HG02610 (cell line): Measurements from ENCODE around the gene COG1.
"Not testable (repeated sequence)": the region's sequence is repeated elsewhere in the genome, so short reads cannot be mapped to it uniquely, and the experiment has no call there.

Experiments used
- ATAC-seq: cut with Tn5 transposase; IDR thresholded peaks from one replicate; pipeline ENCODE4 v1.9.1; 2021; ENCODE audit warnings: mild to moderate bottlenecking, moderate library complexity; ENCODE audit not compliant: unreplicated experiment

The COG1 gene

DNA sequence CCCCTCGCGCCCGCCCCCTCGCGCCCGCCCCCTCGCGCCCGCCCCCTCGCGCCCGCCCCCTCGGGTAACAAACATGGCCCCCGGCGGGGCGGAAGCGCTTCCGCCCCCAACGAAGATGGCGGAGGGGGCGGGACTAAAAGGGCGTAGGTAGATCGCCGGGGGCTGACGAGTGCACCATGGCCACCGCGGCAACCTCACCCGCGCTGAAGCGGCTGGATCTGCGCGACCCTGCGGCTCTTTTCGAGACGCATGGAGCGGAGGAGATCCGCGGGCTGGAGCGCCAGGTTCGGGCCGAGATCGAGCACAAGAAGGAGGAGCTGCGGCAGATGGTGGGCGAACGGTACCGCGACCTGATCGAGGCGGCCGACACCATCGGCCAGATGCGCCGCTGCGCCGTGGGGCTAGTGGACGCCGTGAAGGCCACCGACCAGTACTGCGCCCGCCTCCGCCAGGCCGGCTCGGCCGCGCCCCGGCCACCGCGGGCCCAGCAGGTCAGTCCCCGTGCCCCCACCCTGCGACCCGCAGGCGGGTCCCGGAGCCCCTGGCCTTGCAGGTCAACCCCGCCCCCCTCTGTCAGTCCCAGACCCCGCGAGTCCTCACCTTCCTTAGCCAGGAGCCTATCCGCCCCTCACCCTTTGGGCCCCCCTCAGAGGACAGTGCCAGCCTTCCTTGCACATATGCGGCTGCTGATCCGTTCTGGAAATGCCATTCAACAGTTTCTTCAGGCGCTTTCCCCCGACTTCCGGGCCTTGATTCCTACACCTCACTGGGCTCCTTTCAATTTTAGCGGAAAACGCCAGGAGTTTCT lies at the start of gene COG1:
TSS of gene COG1 (plus strand) at position 162 of the 808 bp plus-strand sequence. CDS start at position 177, 15 bp downstream.
- ATAC-seq = peak; percentile 79

GRCh38 chr17:73144209-73144608 lies 48.6 kb upstream of the COG1 start:
- ATAC-seq = not testable (repeated sequence)

GRCh38 chr17:73145641-73146040 lies 47.2 kb upstream of the COG1 start:
- ATAC-seq = no peak

DNA sequence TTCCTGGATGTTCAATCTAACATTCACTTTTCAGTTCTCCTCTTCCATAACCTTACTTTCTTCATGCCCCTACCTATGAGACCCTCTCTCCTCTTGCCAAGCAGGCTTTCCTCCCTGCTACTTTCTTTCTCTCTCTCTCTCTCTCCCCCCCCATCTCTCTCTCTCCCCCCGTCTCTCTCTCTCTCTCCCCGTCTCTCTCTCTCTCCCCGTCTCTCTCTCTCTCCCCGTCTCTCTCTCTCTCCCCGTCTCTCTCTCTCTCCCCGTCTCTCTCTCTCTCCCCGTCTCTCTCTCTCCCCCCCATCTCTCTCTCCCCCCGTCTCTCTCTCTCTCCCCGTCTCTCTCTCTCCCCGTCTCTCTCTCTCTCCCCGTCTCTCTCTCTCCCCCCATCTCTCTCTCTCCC lies 45.1 kb upstream of the COG1 start:
- not testable (repeated sequence) for ATAC-seq

GRCh38 chr17:73148540-73149334 lies 44.1 kb upstream of the COG1 start:
- no peak for ATAC-seq

DNA sequence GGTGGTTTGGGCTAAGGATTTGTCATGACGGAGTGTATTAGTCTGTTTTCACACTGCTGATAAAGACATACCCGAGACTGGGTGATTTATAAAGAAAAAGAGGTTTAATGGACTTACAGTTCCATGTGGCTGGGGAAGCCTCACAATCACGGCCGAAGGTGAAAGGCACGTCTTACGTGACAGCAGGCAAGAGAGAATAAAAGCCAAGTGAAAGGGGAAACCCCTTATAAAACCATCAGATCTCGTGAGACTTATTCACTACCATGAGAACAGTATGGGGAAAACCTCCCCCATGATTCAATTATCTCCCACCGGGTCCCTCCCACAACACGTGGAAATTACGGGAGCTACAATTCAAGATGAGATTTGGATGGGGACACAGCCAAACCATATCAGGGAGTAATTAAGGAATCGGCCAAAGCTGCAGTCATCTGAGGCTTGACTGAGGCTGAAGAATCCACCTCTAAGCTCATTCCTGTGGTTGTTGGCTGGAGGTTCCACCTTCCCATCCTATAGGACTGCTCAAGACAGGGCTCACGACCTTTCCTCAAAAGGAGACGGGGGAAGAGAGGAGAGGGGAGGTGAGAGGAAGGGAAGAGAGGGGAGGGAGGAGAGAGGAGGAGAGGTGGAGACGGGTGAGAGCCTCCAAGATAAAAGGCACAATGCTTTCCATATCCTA lies 42.1 kb upstream of the COG1 start:
- ATAC-seq = not testable (repeated sequence)

DNA sequence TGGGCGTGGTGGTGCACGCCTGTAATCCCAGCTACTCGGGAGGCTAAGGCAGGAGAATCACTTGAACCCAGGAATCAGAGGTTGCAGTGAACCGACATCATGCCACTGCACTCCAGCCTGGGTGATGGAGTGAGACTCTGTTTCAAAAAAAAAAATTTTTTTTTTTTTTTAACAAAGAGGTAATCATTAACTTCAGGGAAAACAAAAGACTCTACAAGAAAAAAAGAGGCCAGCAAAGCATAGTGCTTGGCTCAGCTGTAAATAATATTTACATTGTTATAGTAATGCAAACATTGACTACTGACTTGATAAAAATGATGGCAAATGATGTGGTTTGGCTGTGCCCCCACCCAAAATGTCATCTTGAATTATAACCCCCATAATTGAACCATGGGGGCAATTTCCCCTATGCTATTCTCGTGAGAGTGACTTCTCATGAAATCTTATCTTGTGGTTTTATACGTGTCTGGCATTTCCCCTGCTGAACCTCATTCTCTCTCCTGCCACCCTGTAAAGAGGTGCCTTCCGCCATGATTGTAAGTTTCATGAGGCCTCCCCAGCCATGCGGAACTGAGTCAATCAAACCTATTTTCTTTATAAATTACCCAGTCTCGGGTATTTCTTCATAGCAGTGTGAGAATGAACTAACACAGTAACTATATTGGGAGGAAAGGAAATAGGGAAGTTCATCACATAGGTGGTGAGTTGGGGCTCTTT lies 40.8 kb upstream of the COG1 start:
- no peak for ATAC-seq

GRCh38 chr17:73155410-73156165 lies 37.3 kb upstream of the COG1 start:
- ATAC-seq = peak; percentile 2

- peak; percentile 68 for ATAC-seq
Measured at GRCh38 chr17:73156166-73156840, 36.6 kb upstream of the COG1 start.

DNA sequence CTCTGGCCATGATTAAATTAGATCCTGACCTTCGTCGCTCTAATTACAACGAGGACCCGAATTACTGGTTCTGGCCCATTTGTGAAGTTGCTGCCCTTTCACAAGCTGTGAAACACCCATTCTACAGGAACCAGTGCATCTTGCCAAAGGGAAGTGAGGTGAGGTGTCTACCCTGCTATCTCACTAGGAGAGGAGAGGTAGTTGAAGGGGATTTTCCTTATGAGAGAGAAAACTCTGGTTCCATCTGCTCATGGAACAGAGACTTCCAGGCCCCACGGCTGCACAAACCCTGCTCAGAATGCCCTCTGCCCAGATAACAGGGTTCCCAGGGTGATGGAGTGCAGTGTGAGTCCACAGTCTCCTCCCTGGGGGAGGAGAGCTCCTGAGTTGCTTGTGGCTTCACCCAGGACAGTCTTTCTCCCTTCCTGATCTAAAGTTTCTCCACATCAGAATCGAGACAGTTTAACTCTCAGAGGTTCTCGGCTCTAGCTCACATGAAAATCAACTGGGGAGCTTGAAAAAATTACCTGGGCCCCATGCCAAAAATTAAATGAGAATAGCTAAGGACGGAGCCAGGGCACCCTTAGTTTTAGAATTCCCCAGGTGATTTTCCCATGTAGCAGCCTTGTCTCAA lies 35.9 kb upstream of the COG1 start:
- ATAC-seq = peak; percentile 60

DNA sequence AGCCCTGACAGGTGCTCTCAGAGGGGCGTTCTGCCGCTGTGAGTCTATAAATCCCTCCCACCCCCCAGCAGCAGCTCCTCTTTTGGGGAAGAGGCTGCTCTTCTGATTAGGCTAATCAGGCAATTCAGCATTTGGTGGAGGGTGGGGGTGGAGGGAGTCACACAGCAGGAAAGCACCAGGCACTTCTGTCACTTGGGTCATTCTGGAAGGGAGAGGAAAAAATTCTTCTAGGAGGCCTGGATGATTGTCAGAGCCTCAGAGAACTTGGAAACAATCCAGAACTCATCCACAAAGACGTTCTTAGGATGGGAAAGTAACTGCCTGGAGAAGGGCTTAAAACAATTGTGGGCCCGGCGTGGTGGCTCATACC lies 35.3 kb upstream of the COG1 start:
- ATAC-seq = no peak

DNA sequence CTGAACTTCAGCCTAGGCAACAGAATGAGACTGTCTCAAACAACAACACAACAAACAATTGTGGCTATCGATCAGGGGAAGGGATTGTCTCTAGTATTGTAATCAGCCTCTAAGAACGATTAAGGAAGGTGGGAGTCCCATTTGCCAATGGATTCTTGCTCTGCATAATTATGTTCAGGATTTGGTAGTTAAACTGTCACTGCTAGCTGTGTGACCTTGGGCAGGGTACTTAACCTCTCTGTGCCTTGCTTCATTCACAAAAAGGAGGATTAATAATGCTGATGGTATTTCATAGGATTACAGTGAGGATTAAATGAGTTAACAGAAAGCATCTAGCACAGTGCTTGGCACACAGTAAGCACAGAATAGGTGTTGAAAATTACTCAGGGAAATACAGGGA lies 34.7 kb upstream of the COG1 start:
- no peak for ATAC-seq

GRCh38 chr17:73160980-73161630 lies 31.8 kb upstream of the COG1 start:
- ATAC-seq = no peak

DNA sequence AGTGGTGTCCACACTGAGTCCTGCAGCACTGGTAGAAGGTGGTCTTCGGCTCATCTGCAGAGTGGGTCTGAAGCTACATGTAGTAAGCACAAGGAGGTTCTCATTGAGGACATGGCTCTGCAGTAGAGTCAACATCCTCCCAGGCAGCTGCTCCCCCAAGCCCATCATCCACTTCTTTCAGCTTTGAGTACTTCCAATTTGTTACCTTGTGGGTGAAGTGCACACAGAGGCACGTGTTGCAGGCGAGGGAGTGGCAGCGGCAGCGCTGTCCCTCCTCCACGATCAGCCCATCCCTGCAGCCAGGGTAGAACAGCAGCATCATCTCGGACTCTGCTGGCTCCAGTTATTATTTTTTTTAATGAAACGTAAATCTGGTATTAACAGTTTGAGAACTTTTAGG lies 29.8 kb upstream of the COG1 start:
- no peak for ATAC-seq

DNA sequence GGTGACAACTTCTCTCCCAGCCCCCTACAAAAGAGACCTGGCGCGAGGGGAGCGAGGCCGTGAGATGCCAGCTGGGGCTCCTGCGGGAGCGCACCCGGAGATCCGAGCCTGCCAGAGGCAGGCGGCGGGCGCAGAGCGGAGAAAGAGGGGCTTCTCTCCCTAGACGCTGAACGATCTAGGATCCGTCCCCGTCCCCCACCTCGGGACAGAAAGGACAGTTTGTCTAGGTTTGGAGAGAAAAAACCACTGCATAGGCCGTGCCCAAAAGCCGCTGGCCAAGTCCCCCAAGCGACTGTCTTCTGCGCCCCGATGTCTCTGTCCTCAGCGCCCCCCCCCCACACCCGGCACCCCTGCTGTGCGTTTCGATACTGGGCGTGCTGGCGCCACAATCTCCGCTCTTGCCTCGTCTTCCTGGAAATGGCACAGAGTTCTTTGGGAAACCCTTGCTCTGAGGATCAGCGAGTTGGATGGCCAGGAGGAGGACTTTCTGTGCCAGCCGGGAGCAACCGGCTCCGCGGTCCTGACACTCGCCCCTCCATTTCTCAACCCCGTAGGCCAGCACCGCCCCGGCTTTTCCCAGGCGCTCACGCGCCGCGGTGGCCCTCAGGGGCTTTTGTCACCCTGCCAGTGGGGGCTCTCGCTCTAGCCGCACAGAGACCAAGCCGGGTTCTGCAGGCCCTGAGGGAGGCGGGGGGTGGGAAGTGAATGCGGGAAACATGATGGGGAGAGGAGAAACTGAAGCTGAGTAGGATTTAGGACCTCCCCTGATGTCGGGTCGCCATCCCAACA lies 27.0 kb upstream of the COG1 start:
- ATAC-seq = no peak

GRCh38 chr17:73166731-73167581 lies 25.9 kb upstream of the COG1 start:
- peak; percentile 64 for ATAC-seq

DNA sequence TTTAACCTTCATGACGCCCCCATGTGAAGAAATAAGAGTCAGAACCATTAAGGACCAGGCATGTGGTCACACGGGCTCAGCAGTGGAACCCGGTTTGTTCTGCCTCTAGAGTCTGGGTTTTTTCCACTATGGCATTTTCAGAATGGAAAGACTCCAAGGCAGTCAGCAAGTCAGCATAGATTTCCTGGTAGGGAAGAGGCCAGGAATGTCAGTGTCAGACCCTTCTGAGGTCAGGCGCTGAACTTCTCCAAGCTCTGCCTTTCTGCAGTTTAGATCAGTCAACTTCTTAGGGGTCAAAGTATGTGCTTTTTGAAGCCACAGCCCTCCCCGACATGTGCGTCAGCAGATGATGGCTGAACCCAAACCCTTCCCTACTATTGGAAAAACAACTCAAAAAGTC lies 24.2 kb upstream of the COG1 start:
- no peak for ATAC-seq
